ENCODE results near the gene ADIPOR1.
A peak's percentile ranks its signal among the peaks of the same experiment; 100 is the strongest.
"Not testable (repeated sequence)": the region's sequence is repeated elsewhere in the genome, so short reads cannot be mapped to it uniquely, and the experiment has no call there.

ADIPOR1 gene

DNA sequence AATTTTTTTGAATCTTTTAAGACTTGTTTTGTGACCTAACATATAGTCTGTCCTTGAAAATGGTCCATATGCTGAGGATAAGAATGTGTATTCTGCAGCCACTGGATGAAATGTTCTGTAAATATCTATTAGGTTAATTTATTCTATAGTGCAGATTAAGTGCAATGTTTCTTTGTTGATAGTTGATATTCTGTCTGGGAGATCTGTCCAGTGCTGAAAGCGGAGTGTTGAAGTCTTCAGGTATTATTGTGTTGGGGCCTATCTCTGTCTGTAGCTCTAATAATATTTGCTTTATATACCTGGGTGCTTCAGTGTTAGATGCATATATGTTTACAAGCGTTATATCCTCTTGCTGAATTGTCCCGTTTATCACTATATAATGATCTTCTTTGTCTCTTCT, 23.4 kb downstream of the ADIPOR1 start:
- no peak for DNase-seq

DNA sequence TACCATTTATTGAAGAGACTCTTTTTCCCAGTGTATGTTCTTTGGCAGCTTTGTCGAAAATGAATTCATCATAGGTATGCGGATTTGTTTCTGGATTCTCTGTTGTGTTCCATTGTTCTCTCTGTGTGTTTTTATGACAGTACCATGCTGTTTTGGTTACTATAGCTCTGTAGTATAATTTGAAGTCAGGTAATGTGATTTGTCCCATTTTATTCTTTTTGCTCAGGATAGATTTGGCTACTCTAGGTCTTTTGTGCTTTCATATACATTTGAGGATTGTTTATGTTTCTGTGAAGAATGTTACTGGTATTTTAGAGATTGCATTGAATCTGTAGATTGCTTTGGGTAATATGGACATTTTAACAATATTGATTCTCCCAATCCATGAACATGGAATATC, 25.6 kb downstream of the ADIPOR1 start:
- DNase-seq = no peak

DNA sequence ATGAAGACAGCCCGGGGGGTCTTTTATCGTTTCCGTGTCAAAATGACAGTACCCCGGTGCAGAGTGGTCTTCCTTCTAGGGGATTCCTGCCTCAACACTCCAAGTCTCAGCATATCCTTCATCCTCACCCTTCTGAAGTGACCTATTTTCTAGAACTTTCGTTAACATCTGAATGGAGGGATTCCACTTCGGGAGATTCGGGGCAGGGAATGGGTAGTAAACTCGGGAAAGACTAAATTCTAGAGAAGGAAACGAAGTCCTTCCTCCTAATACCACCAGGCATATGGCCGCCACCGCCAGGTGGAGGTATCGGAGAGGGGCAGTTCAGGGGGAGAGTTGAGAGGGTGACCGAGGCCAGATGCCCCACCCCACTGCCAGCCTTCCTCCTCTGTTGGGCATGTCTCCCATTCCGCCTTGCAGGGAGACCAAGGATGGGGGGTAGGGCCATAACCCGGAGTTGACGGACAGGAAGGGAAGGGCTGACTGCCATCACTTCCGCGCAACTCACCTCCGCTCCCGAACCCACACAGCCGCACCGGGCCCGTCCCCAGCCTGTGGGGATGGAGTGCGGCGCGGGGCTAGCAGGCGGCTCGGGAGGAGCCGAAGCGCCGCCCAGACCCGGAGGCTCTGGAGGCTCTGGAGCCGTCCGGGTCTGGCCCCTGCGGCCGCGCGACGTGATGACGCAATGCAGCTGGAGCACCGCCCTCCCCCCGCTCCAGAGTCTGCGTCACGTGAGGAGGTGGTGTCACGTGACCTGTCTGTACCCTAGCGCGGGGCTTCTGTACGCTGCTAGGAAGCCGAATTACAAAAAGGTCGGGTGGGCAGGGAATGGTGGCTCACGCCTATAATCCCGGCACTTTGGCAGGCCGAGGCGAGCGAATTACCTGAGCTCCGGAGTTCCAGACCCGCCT, 31.3 kb downstream of the ADIPOR1 start, which contains the start of gene KLHL12:
TSS of gene KLHL12 (minus strand) at position 654 of the 911 bp plus-strand sequence. CDS start 2,072 bp downstream, outside the sequence.
- peak; percentile 96 for DNase-seq

DNA sequence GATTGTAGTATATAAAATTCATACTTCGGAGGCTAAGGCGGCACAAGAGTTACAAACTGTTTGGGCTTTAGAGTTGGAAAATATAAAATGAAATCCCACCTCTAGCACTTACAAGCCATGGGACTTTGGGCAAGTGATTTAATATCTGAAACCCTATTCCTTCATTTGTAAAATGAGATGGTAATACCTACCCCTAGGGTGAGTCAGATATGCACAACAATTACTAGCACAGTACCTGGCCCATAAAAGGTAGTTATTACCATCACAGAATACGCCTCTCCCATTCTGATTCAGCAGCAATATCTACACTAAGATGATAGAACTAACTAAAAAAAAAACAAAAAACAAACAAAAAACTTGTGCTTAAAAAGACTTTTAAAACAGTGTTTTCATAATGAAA, 34.6 kb downstream of the ADIPOR1 start:
- no peak for DNase-seq

GRCh38 chr1:202919615-202920014, 38.5 kb downstream of the ADIPOR1 start:
- no peak for DNase-seq

DNA sequence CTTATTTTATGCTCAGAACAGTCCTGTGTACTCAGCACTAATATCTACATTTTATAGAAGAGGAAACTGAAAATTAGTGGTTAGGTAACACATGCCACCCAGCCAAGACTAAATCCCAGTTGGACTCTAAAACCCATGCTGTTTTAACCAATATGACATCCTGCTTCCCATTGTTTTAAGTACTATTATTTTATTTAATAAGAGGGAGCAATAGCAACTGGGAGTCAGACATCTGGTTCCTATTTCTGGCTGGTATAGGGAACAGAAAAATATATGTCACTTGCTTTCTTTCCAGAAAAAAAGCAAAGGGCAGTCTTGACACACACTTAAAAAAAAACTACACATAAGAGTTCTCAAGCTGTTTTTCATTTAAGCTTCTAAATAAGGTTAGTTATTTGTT, 43.0 kb downstream of the ADIPOR1 start:
- no peak for DNase-seq

GRCh38 chr1:202912476-202912875, 45.6 kb downstream of the ADIPOR1 start:
- DNase-seq = not testable (repeated sequence)

DNA sequence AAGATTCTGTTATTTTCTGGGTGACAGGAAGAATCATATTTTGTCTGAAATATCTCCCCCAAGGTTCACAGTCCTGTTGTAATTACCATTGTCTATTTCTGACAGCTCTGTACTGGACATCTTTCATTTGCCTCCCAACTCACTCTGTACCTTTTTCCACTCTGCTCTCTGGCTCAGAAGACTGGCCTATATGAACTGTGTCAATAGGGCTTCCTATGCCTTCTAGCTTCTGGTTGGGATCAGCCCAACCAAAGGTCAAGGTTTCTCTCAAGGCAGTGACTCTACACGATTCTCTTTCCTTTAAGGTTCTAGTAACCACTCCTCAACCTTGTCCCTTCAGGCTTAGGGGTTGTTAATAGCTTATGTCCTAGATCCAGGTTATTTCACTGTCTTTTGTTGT, 48.6 kb downstream of the ADIPOR1 start:
- no peak for DNase-seq

DNA sequence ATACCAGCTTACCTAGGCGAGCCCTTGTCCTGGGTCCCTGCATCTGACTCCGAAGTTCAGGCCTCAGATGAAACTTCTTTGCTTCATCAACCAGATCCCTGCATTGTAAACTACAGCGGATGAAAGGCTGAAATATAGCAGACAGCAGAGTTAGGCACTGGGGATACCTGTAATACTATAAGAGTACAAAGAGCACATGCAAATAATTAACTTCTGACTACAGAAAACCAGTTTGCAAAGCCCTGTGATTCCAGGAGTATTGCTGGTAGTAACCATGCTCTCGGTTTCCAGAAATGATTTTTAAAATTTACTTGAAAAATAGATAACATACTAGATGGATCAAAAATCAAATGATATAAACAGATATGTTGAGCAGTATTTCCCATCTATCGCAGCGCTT, 49.1 kb downstream of the ADIPOR1 start:
- no peak for DNase-seq

- no peak for DNase-seq
These were observed 52.8 kb downstream of the ADIPOR1 start for GRCh38 chr1:202905331-202905730.

DNA sequence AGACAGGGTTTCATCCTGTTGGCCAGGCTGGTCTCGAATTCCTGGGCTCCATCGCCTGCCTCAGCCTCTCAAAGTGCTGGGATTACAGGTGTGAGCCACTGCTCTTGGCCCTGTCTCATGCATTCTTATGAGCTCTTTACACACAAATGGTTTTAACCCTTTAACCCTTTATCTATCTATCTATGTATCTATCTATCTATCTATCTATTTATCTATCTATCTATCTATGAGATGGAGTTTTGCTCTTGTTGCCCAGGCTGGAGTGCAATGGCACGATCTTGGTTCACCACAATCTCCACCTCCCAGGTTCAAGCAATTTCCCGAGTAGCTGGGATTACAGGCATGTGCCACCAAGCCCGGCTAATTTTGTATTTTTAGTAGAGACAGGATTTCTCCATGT, 54.3 kb downstream of the ADIPOR1 start:
- DNase-seq = not testable (repeated sequence)

- DNase-seq = no peak
These were observed 56.6 kb downstream of the ADIPOR1 start for GRCh38 chr1:202901555-202901954.

- no peak for DNase-seq
These were observed 65.6 kb downstream of the ADIPOR1 start for GRCh38 chr1:202892501-202892900.

Measured in NCI-H446 treated with DMSO at 0.1 percent for 48 hours (cell line).